H9 (cell line): Measurements from ENCODE around the gene OR13G1. TPM values are rescaled to one million over a fixed set of nuclear protein-coding genes. Genes with fewer than 3 reads are reported as not detected.

Experiments used
- DNase-seq: peaks from one replicate; pipeline ENCODE4 v3.0.0-alpha.2; 2017
- H2AFZ ChIP-seq: one replicate; pipeline ENCODE4 v1.6.1; 2013; ENCODE audit warnings: mild to moderate bottlenecking, low read length, control low read depth, moderate library complexity
- H2AK5ac ChIP-seq: 2 replicates; pipeline ENCODE4 v1.6.1; 2013; ENCODE audit warnings: low read length, control low read depth, mixed read lengths; ENCODE audit not compliant: insufficient read length
- H2BK120ac ChIP-seq: one replicate; pipeline ENCODE4 v1.6.1; 2013; ENCODE audit warnings: low read depth, mild to moderate bottlenecking, low read length, control low read depth, inconsistent platforms; ENCODE audit not compliant: poor library complexity, severe bottlenecking
- H2BK12ac ChIP-seq: 2 replicates; pipeline ENCODE4 v1.6.1; 2013; ENCODE audit warnings: low read length, control low read depth, mixed read lengths, low read depth; ENCODE audit not compliant: insufficient read length
- H2BK15ac ChIP-seq: 2 replicates; pipeline ENCODE4 v1.6.1; 2013; ENCODE audit warnings: low read depth, low read length, control low read depth
- H2BK20ac ChIP-seq: one replicate; pipeline ENCODE4 v1.6.1; 2013; ENCODE audit warnings: low read depth, mild to moderate bottlenecking, low read length, control low read depth, inconsistent platforms; ENCODE audit not compliant: poor library complexity, severe bottlenecking
- H2BK5ac ChIP-seq: 2 replicates; pipeline ENCODE4 v1.6.1; 2013; ENCODE audit warnings: low read length, control low read depth, mixed read lengths; ENCODE audit not compliant: insufficient read length
- H3K14ac ChIP-seq: 2 replicates; pipeline ENCODE4 v1.6.1; 2013; ENCODE audit warnings: low read length, control low read depth; ENCODE audit not compliant: insufficient read depth
- H3K18ac ChIP-seq: 2 replicates; pipeline ENCODE4 v1.6.1; 2013; ENCODE audit warnings: low read depth, mild to moderate bottlenecking, mixed read lengths, low read length, control low read depth; ENCODE audit not compliant: insufficient read length
- H3K23ac ChIP-seq: 2 replicates; pipeline ENCODE4 v1.6.1; 2013; ENCODE audit warnings: low read length, control low read depth, mixed read lengths, low read depth; ENCODE audit not compliant: insufficient read length
- H3K23me2 ChIP-seq: 2 replicates; pipeline ENCODE4 v1.6.1; 2013; ENCODE audit warnings: low read depth, mild to moderate bottlenecking, mixed read lengths, low read length, control low read depth; ENCODE audit not compliant: insufficient read length, poor library complexity, severe bottlenecking
- H3K27ac ChIP-seq: 2 replicates; pipeline ENCODE4 v1.5.1; 2013; ENCODE audit warnings: low read length, control low read depth, mixed read lengths, low read depth; ENCODE audit not compliant: insufficient read length
- H3K27me3 ChIP-seq: 2 replicates; pipeline ENCODE4 v1.6.1; 2013; ENCODE audit warnings: low read length, control low read depth, inconsistent platforms; ENCODE audit not compliant: insufficient read depth
- H3K4ac ChIP-seq: 2 replicates; pipeline ENCODE4 v1.6.1; 2013; ENCODE audit warnings: low read depth, mild to moderate bottlenecking, control low read depth, inconsistent platforms, low read length, moderate library complexity
- H3K4me1 ChIP-seq: 2 replicates; pipeline ENCODE4 v1.6.1; 2013; ENCODE audit warnings: low read length, control low read depth, inconsistent platforms; ENCODE audit not compliant: insufficient read depth
- H3K4me2 ChIP-seq: 2 replicates; pipeline ENCODE4 v1.6.1; 2013; ENCODE audit warnings: low read length, control low read depth, mixed read lengths; ENCODE audit not compliant: insufficient read length, insufficient read depth
- H3K56ac ChIP-seq: 2 replicates; pipeline ENCODE4 v1.6.1; 2013; ENCODE audit warnings: low read depth, mild to moderate bottlenecking, mixed read lengths, low read length, control low read depth; ENCODE audit not compliant: insufficient read length
- H3K79me1 ChIP-seq: 2 replicates; pipeline ENCODE4 v1.6.1; 2013; ENCODE audit warnings: low read depth, mild to moderate bottlenecking, moderate library complexity, low read length, control low read depth, inconsistent platforms; ENCODE audit not compliant: insufficient read depth, poor library complexity, severe bottlenecking
- H3K79me2 ChIP-seq: 2 replicates; pipeline ENCODE4 v1.6.1; 2013; ENCODE audit warnings: low read length, control low read depth, inconsistent platforms; ENCODE audit not compliant: insufficient read depth
- H3K9ac ChIP-seq: 2 replicates; pipeline ENCODE4 v1.6.1; 2013; ENCODE audit warnings: low read length, control low read depth, mixed read lengths; ENCODE audit not compliant: insufficient read length; ENCODE audit errors: extremely low read depth
- H3K9me3 ChIP-seq: one replicate; pipeline ENCODE4 v1.6.1; 2013; ENCODE audit warnings: low read depth, low read length, inconsistent platforms; ENCODE audit not compliant: control insufficient read depth
- H3T11ph ChIP-seq: one replicate; pipeline ENCODE4 v1.6.1; 2013; ENCODE audit warnings: mild to moderate bottlenecking, low read length, control low read depth, inconsistent platforms
- H4K20me1 ChIP-seq: one replicate; pipeline ENCODE4 v1.6.1; 2013; ENCODE audit not compliant: control insufficient read depth, insufficient read length, insufficient read depth
- H4K5ac ChIP-seq: 2 replicates; pipeline ENCODE4 v1.6.1; 2013; ENCODE audit warnings: low read depth, mild to moderate bottlenecking, mixed read lengths, low read length, control low read depth; ENCODE audit not compliant: insufficient read length
- H4K8ac ChIP-seq: replicated peaks from 2 replicates; pipeline ENCODE4 v1.6.1; 2013; ENCODE audit warnings: low read length, control low read depth, mixed read lengths, low read depth; ENCODE audit not compliant: insufficient read length
- H4K91ac ChIP-seq: 2 replicates; pipeline ENCODE4 v1.6.1; 2013; ENCODE audit warnings: low read depth, mild to moderate bottlenecking, moderate library complexity, mixed read lengths, low read length, control low read depth; ENCODE audit not compliant: insufficient read length
- H3K27ac Mint-ChIP-seq, 3 experiments: 2 replicates in 2 of 3; 3 replicates in 1 of 3; pipeline ENCODE4 v1.8.0; 2020 to 2021; ENCODE audit warnings: mixed read lengths in 3 of 3, mild to moderate bottlenecking in 1 of 3, moderate library complexity in 1 of 3
- H3K27me3 Mint-ChIP-seq: 2 replicates; pipeline ENCODE4 v1.8.0; 2021; ENCODE audit warnings: low read depth, mild to moderate bottlenecking, moderate library complexity, mixed read lengths
- H3K36me3 Mint-ChIP-seq, 3 experiments: 2 replicates in 2 of 3; 3 replicates in 1 of 3; pipeline ENCODE4 v1.8.0; 2020 to 2021; ENCODE audit warnings: low read depth in 3 of 3, mixed read lengths in 3 of 3; ENCODE audit not compliant: insufficient read depth in 1 of 3
- H3K4me1 Mint-ChIP-seq, 2 experiments: 2 replicates each; pipeline ENCODE4 v1.8.0; 2020; ENCODE audit warnings: mixed read lengths in 2 of 2
- H3K4me3 Mint-ChIP-seq, 2 experiments: 2 replicates in 1 of 2; 3 replicates in 1 of 2; pipeline ENCODE4 v1.8.0; 2020 to 2021; ENCODE audit warnings: mild to moderate bottlenecking in 2 of 2, mixed read lengths in 2 of 2, moderate library complexity in 1 of 2
- H3K9me3 Mint-ChIP-seq, 2 experiments: 2 replicates in 1 of 2; 3 replicates in 1 of 2; pipeline ENCODE4 v1.8.0; 2020; ENCODE audit warnings: mild to moderate bottlenecking in 2 of 2, mixed read lengths in 2 of 2, moderate library complexity in 1 of 2
- CTCF ChIP-seq: fragments of 200-600 bp; sonication (generic); conservative IDR thresholded peaks from 3 replicates; pipeline ENCODE4 v1.8.0; 2021; ENCODE audit warnings: antibody characterized with exemption, mild to moderate bottlenecking
- WGBS: extraction: QIAGEN DNeasy Blood & Tissue Kit; methylation state at CpG from one replicate; pipeline ENCODE4 v1.1.7; 2013; ENCODE audit warnings: missing lambda C conversion rate, low lambda C conversion rate, mixed read lengths; ENCODE audit not compliant: insufficient read length; ENCODE audit errors: extremely low coverage; 5-methylcytosine and 5-hydroxymethylcytosine counted together
- total RNA-seq: library from RNA; stranded (reverse); gene quantifications from 2 replicates; pipeline ENCODE4 v1.2.1, GENCODE V29; 2021

Gene OR13G1
- total RNA-seq, 1 experiment from 2014 or later = not detected

GRCh38 chr1:247669225-247669624 is 10.3 kb downstream of the OR13G1 start:
- no peaks in the 10 kb centered on the region for H4K20me1 ChIP-seq
- no peak overlapping the region for H2BK5ac ChIP-seq
- no peak overlapping the region for H2AK5ac ChIP-seq
- H3K4me1 ChIP-seq = no peaks in the 10 kb centered on the region
- H3K9ac ChIP-seq = no peak overlapping the region
- peaks cover 5% of the 10 kb centered on the region in 2 experiments for H3K9me3 Mint-ChIP-seq
- H3T11ph ChIP-seq = no peak overlapping the region
- H3K27me3 Mint-ChIP-seq = no peaks in the 10 kb centered on the region
- no peak overlapping the region for H4K5ac ChIP-seq
- H3K27ac ChIP-seq = no peak overlapping the region
- H3K4me3 Mint-ChIP-seq = no peak overlapping the region
- no CpG with 5 or more reads among the region's 1 CpG for WGBS
- DNase-seq = no peak
- H3K4ac ChIP-seq = no peak overlapping the region
- H3K56ac ChIP-seq = no peak overlapping the region
- H3K14ac ChIP-seq = no peak overlapping the region
- no peaks in the 10 kb centered on the region for H3K79me1 ChIP-seq
- H2BK20ac ChIP-seq = no peak overlapping the region
- H4K91ac ChIP-seq = no peak overlapping the region
- no peaks in the 10 kb centered on the region for H3K79me2 ChIP-seq
- H4K8ac ChIP-seq = no peak overlapping the region
- peaks cover 0 to 6% (median 0%) of the 10 kb centered on the region in 3 experiments; a peak in 3 of 7 replicates for H3K36me3 Mint-ChIP-seq
- no peak overlapping the region for H3K18ac ChIP-seq
- no peaks in the 10 kb centered on the region for H3K27me3 ChIP-seq
- H3K9me3 ChIP-seq = no peaks in the 10 kb centered on the region
- H2BK15ac ChIP-seq = no peak overlapping the region
- no peak overlapping the region for H3K23ac ChIP-seq
- H3K4me1 Mint-ChIP-seq = no peaks in the 10 kb centered on the region
- no peak for TF ChIP-seq CTCF
- no peak overlapping the region for H2BK12ac ChIP-seq
- H3K27ac Mint-ChIP-seq = no peak overlapping the region
- no peaks in the 10 kb centered on the region for H3K23me2 ChIP-seq
- no peak overlapping the region for H2AFZ ChIP-seq
- H2BK120ac ChIP-seq = no peak overlapping the region
- H3K4me2 ChIP-seq = no peak overlapping the region
